GM21515 (cell line): ENCODE results near the gene GOLPH3L.
A peak's percentile ranks its signal among the peaks of the same experiment; 100 is the strongest.
"Not testable (repeated sequence)": the region's sequence is repeated elsewhere in the genome, so short reads cannot be mapped to it uniquely, and the experiment has no call there.

Experiments
- ATAC-seq: cut with Tn5 transposase; IDR thresholded peaks from one replicate; pipeline ENCODE4 v1.9.1; 2021; ENCODE audit not compliant: unreplicated experiment

Gene GOLPH3L

DNA sequence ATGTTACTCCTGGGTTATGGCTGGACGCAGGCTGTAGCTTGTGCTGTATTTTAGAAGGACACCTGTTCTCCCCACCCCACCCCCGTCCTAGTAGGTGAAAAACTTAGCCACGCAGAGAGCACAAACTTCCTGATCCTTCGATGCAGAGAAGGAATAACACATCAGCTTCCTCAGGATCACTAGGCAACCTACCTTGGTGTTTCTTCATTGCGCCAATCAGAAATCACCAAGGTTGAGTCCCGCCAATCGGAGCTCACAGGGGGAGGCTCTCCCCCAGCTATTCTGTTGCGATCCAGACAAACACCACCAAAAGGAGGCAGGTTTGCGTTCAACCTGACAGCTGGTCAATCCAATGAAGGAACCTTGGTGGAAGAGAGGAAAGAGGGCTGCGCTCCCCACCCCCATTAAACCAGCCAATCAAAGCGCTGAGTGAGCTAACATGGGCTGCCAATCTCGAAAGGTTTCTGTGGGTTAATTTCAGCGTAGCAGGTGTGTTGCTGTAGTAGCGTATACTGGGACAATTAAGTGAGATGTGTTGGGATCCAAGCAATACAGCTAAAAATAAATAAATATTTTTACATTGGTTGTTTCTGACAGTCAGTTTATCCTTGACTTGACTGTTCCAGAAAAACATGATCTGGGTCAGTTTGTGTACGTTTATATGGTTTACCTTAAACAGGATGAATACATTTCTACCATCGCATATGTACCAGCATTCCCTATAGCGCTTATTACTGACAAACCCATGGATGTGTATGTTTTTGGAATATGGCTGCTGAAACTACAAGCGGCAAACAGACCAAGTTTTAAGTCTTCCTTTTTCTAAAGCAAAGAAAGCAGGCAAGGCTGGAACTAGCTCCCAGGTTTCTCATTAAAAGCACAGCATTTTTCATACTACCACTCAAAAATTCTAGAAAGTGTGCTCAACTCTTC, at the start of gene GOLPH3L:
Gene GOLPH3L (minus strand): TSS at position 160 of the 933 bp plus-strand sequence. CDS start 2,316 bp downstream, outside the sequence.
- peak; percentile 97 for ATAC-seq

DNA sequence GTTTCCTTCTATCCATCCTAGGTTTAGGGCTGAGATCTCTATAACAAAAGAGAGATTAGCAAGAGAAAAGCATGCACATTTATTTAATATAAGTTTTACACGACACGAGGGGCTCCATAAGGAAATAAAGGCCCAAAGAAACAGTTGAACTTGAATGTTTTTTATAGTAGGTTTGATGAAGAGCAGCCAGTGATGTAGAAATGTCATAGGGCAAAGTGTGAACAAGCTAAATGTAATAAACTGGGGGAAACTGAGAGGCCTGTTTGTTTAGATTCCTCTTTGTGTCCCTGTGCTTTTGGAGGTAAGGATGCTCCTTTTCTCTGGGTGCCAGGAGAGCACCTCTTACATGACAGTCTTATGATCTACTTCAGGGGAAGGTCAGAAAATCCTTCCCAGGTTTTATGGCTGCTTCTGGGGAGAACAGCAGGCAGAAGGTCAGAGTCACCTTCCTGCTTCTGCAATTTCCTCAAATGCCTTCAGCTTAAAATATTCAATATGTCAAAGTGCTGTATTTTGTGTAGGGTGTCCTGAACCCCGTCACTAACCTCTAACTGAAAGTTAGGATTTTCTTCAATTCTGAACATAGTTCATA, 33.3 kb upstream of the GOLPH3L start:
- ATAC-seq: no peak

DNA sequence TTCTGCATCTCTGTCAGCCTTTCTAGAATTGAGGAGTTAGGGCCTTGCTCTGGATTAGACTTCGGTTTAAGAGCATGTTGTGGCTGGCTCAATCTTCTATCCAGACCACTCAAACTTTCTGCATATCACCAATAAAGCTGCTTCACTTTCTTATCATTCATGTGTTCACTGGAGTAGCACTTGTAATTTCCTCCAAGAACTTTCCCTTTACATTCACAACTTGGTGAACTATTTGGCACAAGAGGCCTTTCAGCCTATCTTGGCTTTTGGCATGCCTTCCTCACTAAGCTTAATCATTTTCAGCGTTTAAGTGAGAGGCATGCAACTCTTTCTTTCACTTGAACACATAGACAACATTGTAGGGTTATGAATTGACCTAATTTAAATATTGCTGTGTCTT, 27.4 kb upstream of the GOLPH3L start:
- no peak for ATAC-seq

DNA sequence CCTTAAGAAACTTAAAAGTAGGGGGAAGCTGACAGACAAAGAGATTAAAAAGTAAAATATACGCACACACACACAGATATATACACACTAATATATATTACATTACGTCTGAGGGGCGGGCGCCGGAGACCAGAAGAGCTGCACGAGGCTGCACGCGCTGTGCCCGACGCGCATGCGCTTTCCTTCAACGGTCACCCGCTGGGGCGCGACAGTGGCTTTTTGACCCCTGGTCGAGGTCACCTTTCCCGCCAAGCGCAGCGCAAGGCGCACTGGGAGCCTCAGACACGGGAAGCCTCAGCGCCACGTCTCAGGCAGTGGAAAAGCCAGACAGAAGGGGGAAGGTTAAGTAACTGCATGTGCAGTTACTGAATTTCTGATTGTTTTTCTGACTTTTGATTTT, 23.7 kb upstream of the GOLPH3L start, which contains the start of gene HORMAD1:
Gene HORMAD1 (minus strand): TSS at position 193 of the 400 bp plus-strand sequence. CDS start 1,390 bp downstream, outside the sequence.
- no peak for ATAC-seq

DNA sequence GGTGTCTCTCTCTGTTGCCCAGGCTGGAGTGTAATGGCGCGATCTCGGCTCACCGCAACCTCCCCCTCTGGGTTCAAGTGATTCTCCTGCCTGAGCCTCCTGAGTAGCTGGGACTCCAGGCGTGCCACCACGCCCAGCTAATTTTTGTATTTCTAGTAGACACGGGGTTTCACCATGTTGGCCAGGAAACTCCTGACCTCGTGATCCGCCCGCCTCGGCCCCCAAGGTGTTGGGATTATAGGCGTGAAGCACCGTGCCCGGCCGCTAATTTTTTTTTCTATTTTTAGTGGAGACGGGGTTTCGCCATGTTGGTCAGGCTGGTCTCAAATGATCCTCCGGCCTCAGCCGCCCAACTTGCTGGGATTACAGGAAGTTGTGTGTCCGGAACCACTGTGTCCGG, 23.1 kb upstream of the GOLPH3L start:
- no peak for ATAC-seq

DNA sequence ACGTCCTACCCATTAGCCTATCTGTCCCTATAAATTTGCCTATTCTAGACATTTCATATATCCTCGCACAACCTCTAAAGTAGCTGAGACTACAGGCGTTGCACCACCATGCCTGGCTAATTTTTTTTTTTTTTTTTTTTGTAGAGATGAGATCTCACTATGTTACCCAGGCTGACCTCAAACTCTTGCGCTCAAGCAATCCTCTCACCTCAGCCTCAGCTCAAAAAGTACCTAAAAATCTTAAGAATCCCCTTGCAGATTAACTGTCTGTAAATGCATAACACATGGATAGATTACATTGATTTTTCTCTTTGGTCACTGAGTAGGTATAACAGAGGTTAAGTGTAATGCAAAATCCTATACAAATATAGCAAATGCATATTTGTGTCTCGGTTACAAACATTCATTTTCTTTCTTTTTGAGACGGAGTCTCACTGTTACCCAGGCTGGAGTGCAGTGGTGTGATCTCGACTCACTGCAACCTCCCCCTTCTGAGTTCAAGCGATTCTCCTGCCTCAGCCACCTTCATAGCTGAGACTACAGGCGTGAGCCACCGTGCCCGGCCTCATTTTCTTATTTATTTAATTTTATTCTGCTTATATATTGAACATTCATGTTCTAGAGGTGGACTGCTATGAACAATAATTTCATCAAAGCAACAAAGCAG, 21.4 kb upstream of the GOLPH3L start:
- no peak for ATAC-seq

DNA sequence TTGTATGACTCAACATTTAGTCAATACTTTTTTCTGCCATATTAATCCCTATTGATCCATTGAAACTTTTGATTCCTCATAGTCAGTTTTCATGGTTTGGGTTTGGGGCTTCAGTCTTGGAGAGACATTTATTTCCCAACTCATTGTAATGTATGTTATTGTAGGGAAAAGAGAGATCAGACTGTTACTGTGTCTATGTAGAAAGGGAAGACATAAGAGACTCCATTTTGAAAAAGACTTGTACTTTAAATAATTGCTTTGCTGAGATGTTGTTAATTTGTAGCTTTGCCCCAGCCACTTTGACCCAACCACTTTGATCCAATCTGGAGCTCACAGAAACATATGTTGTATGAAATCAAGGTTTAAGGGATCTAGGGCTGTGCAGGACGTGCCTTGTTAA, 12.1 kb upstream of the GOLPH3L start:
- ATAC-seq: not testable (repeated sequence)

DNA sequence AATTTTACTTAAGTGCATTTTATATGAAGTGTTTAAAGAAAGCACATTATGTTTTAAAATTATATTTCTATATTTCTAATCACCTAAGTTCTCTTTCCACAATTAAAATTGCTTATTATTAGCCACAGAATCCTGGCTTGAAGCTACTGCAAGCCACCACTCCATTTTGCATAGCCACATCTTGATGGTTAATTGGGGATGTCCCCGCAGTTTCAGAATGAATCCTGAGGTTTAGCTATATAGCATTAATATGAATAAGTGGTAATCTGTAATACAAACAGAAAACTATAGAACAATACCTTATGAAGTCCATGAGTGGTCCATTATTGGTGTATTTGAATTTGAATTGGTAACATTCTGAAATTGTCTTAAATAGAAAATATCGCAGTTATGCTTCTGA, 11.6 kb upstream of the GOLPH3L start:
- ATAC-seq: peak; percentile 51

DNA sequence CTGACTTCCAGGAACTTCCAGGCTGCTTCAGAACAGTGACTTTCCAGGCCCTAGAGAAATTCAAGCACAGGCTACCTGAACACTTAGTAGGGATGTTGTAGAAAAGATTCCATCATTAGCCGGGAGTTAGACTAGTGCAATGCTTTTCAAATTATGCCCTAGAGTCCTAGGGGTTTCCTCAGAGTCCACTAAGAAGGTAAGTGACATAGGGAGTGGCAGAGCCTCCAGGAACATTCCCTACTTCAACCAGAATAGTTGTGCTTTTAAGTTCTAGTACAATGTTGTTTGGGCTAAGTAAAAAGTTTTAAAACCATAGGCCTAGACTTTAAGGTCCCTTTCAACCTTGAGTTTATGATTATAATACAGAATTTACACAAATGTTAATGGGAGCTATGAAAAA, 9.1 kb upstream of the GOLPH3L start:
- no peak for ATAC-seq

DNA sequence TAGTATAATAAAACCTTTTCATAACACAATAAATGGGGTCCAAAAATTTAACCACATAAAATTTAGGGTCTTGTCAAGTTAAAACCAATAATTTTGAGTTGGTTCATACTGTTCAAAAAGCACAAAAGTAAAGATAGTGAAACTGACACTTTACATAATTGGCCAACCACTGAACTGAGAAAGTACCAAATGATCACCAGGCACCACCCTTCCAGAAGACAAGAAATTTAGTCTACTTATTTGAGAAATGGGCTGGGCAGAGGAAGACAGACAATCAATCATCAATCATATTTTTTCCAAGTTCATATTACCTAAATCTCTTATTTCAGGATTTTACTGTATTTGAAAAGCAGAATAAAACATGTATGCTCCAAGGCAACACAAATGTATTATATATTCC, 6.5 kb upstream of the GOLPH3L start:
- no peak for ATAC-seq

DNA sequence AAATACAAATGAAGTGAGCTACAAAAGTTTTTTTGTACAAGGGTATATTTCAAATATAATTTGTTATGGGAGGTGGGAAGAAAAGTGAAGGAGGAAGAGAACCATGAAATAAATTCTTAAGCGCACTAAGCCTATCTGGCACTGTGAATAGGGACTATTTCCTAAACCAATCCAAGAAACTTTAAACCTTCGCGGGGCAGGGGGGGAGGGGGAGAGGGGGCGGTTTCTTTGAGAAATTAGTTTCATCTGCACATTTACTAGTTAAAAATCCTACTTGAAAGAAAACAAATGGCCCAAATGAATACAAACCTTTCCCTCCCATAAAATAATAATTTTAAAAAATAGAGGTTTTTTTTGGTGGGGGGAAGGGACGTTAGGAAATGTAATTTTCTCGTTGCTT, 364 bp downstream of the GOLPH3L start:
- ATAC-seq: no peak

DNA sequence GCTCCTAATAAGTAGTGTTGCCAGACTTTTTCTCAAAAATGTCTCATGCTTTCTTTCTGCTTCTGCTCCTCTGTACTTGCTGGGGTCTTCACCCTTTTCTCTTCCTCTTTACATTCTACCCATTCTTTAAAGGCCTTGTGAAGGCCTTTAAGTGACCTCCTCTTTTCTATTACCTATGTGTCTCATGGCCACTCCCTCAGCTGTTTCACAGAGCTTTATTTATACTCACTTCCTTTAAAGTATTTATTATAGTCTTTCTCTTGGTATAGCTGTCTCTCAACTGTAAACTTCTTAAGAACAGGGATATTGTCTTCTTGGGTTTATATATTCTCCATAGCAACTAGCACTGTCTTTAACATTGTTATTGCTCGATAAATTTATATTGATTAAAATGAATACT, 792 bp downstream of the GOLPH3L start:
- ATAC-seq: no peak

DNA sequence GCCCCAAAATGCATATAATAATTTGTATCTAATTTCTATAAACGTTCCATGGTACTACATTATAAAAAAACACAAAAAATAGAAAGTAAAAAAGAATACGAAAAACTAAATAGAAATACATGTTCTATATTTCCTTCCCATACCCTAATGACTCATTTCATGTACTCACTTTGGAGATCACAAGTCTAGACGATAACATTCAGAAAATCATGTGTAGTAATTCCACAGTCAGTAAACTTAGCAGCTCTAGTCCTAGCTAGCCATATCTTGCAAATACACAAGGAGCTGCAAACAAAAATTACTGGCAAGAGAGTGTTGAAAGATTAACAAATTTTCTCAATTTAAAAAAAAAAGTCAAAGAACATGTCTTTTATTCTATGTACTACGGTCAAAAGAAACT, 1.4 kb downstream of the GOLPH3L start:
- no peak for ATAC-seq

DNA sequence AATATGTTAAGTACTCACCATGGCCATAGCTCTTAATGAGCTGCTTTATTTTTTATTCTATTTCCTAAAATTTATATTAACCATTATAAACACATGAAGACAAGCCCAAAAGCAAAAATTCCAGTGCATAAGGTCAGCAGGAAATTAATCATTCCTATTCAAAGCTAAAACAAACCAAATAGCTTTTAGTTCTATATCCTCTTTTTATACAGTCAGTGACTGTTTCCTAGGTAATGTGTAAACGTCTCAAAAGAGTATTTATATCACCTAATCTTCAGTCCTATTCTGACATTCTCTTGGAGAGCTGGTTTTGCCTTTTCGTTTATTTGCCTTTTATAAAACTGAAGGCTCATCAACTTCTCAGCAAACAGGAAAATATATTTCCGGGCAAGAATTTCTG, 4.2 kb downstream of the GOLPH3L start:
- no peak for ATAC-seq

DNA sequence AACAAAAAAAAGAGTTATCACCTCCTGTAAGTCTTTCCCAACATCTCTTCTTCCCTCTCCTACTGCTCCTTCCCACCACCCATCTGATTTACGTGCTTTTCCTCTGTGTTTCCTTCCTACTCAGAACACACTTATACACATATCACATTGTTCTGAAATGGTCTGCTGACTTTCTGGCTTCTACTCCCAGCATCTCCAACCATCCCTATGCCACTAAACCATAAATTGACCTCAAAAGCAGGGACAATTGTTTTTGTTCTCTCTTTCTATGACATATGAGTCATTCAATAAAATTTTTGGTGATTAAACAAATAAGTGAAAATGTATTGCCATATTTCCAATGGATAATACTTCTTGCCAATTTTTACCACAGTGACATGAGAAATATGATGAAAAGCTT, 8.2 kb downstream of the GOLPH3L start:
- no peak for ATAC-seq

DNA sequence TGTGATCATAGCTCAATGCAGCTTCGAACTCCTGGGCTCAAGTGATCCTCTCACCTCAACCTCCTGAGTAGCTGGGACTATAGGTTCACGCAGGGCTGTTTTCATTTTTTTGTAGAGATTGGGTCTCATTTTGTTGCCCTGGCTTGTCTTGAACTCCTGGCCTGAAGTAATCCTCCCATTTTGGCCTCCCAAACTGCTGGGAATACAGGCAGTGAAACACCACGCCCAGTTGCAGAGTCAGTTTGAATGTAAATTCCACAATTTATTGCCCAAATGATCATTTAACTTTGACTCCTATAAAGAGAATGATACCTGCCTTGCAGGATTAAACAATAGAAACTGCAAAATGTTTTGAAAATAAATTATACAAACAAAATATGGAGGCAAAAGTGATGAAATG, 10.7 kb downstream of the GOLPH3L start:
- no peak for ATAC-seq

DNA sequence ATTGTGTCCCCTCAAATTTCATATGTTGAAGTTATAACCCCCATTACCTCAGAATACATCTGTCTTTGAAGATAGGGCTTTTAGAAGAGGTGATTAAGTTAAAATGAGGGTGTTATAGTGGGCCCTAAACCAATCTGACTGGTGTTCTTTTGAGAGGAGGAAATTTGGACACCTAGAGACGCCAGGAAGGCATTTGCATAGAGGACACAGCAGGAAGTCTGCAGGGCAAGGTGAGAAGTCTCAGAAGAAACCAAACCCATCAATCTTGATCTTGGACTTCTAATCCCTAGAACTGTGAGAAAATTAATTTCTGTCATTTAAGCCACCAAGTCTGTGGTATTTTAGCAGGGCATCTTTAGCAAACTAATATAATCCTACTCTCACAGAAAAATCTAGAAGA, 13.0 kb downstream of the GOLPH3L start:
- ATAC-seq: no peak

DNA sequence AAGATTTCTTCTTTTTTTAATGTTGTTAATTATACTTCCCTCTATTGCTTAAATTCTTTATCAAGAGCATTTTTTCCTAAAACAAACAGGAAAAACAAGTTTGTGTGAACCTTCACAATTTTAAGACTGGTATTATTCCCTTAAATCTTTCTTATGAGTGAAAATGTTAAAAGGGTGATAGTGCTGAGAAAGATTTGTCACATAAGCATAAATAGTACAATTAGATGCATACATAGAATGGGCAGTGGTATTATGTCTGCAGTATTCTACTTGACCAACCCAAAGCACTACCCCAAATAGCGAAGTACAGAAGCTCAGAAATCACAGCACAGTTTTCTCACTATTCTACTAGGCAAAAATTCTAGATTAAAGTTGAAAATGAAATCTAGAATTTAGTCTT, 18.0 kb downstream of the GOLPH3L start:
- ATAC-seq: no peak

DNA sequence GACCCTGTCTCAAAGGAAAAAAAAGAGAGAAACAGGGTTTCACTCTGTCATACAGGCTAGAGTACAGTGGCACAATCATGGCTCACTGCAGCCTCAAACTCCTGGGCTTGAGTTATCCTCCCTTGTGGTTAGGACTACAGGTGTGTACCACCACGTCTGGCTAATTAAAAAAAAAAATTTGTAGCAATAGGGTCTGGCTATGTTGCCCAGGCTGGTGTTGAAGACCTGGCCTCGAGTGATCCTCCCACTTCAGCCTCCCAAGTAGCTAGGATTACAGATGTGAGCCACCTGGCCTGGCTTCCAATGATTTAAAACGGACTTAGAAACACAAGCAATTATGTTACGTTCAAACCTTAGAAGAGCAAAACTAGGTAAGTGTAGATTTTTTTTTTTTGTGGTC, 22.1 kb downstream of the GOLPH3L start:
- ATAC-seq: no peak

DNA sequence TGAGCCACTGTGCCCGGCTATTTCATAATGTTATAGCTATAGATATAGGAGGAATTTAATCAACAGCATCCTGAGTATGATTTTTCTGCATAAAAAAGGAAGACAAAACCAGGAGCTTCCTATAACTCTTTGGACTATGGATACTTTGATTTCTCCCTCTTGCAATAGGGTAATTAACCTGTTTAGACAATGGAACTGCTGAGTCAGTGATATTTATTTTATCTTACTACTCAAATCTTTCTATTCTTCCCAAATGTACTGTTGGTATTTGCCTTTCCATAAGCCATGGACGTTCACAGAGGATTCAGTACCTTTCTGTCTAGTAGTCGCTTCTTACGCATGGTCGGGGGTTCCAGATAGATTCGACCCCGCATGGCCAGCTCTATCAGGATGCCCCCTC, 33.6 kb downstream of the GOLPH3L start:
- no peak for ATAC-seq

DNA sequence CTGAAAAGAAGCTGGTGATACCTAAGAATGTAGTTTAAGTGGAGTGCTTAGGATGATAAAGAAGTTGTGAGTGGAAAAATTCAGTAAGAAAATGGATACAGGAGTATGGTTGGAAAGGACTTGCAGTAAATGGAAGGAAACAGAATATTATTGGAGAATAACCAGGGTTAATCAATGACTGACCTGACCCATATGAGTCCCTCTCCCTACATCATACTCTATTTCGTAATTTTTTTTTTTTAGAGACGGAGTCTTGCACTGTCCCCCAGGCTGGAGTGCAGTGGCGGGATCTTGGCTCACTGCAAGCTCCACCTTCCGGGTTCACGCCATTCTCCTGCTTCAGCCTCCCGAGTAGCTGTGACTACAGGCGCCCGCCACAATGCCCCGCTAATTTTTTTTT, 34.1 kb downstream of the GOLPH3L start:
- ATAC-seq: no peak

DNA sequence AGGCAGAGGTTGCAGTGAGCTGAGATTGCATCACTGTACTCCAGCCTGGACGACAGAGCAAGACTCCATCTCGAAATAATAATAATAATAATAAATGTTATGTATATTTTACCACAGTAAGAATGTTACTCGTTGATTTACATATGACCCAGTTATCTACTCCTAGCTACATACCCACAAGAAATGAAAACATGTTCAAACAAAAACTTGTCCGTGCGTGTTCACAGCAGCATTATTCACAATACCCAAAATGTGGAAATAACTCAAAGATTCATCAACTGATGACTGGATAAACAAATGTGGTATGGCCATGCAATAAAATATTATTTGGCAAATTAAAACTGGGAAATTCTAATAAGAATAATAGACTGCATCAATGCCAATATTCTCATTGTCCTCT, 35.8 kb downstream of the GOLPH3L start:
- no peak for ATAC-seq
